Amniotic stem cell (primary cell): ENCODE measurements around the gene YOD1.

Source experiments
- DNase-seq: peaks from one replicate; lab custom pipeline; 2025; lab: John Stamatoyannopoulos, UW

YOD1 gene

DNA sequence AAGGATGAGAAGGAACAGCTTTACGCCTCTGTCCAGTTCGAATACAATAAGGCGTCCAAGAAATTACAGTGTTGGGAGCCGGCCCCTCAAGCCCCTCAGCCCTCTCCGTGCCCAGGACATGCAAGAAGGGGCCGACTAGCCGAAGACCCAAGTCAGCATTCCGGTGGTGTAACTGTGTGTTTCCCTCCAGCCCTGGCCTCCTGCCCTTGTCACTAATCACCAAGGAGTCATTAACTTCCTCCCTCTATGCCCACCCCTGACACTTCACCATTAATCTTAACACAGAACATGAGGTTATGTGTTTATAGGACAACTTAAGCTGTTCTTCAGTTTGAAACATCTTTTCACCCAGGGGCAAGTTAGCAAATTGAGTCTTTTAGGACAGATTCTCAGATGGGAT, 21.2 kb upstream of the YOD1 start:
- no peak for DNase-seq

DNA sequence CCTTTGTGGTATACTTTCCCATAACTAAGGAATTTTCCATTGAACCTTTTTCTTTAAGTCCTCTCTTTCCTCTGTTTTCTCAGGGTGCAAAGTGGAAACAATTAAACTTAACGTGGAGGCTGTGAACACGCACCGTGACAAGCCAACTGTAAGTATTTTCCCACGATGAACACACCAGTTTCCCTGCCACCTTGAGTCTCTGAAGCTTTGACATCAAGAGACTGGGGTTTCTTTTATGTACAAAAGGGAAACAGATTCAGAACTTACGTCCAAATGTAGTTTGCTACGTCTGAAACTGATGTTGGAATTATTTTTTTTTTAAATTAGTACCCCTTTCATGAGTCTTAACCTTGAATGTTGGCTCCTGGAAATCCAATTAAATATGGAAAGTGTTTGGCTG, 20.4 kb upstream of the YOD1 start:
- no peak for DNase-seq

DNA sequence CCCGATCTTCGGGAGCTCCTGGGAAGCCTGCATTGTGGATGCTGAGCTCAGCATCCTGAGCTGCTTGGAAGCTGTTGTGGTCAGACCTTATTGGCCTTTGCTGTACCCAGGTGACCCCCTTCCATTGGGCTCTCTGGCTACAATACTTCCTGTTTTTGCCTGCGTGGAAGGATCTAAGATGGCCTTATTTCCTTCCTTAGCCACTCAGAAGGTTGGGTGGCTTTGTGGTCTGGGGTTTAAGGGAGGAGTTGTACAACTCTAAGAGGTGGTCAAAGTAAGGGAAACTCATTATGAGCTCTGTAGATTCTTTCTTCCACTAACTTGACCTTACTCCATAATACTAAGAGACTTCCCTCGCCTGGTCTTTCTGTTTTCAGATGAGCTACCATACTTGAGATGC, 19.8 kb upstream of the YOD1 start:
- DNase-seq, result no peak

DNA sequence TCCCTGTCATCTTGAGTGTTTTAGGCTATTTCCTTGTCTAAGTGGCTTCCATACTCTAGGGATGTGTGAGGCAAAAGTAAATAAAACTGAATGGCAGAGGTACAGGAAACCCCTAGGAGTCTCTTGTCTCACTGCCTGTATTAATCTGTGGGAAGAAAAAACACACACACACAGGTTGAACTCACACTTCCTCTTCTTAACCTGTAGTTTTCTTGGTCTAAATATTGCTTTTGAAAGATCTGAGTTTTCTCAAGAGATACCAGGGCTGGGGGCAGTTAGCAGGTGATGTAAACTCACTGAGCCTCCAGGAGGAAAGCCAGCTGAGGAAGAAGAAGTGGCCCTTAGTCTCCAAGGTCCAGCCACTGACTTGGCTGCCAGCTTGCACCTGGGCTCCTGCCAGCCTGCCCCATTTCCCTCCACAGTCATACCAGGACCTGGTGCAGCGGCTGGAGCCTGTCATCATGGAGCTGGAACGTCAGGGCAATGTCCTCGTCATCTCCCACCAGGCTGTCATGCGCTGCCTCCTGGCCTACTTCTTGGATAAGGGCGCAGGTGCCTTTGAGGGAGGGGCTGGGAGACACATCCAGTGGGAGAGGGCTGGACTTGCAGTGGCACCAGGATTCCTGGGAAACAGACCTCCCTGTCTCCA, 19.0 kb upstream of the YOD1 start:
- DNase-seq, result no peak

DNA sequence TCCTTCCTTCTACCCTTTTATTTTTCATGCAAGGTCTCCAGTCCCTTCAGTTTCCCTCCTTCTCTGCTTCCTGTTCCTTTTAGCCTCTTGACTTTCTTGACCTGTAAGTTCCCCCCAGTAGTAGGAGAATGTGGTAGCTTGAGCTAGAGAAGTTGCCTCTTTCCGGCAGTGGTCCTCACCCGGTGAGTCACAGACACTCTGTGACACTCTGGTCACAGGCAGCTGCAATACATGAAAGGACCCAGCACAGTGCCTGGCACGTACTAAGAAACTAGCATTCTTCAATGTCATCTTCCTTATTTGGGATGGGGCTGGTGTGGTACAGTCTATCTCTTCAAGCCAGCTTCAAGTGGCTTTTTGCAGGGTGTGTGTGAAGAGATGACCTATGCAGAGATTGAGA, 18.1 kb upstream of the YOD1 start:
- no peak for DNase-seq

DNA sequence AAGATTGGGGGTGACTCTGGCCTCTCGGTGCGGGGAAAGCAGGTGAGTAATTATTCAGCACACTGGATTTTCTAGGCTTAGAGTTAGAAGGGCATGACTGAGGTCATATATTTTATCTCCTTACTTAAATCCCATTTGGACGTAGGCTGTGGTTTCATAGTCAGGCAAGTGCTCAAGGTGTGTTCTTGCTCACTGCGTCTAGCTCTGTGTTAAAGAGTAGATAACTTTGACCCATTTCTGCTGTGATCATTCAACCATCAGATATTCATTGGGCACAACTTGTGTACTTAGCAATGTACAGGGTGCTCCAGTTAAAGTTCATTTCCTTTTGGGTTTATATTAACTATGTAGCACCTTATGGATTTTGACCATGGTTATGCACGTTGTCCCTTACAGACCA, 16.7 kb upstream of the YOD1 start:
- DNase-seq, result no peak

DNA sequence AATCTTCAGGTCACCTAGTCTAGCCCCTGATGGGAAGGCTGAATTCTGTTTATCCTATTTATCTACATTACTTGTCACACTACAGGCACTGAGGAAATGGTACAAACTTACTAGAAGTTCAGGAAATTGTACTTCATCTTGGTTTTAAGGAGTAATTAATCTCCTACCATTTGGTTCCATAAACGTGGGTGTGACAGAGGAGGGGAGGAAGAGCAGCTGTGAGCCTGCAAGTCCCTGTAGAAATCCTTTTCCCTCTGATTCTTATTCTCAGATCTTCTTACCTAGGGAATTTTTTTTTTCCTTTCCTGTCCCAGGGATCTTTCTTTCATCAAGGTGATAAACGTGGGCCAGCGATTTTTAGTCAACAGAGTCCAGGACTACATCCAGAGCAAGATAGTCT, 16.2 kb upstream of the YOD1 start:
- DNase-seq, result no peak

DNA sequence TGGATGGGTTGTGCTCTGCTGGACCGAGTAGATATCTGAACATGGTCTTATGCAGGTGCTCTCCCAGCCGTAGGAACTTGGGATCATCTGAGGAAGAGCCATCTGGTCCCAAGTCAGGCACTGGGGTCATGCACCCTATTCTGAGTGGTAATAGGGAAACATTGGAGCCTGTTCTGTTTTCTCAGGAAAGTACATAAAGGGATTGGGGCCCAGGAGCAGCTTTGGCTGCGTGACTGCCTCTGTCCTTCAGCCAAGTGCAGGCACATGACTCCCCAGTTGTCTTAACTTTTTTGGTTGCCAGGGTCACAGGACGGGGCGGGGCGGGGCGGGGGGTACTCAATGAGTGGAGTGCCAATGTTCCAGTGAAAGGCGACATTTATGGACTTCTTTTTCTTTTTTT, 13.6 kb upstream of the YOD1 start:
- DNase-seq, result no peak

DNA sequence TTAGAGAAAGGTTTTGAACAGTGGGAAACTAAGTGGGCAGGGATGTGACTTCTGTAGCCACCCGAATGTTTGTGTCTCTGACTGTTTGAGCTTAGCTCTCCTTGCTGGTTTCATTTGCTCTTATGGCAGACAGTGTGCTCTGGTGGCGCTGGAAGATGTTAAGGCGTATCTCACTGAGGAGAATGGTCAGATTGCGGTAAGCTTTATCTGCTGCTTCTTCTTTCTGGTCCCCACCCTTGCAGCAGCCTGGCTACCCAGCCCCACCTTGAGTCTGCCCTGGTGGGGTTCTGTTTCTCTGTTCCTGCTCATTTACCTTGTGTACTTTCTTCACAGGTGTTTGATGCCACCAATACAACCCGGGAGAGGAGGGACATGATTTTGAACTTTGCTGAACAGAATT, 12.0 kb upstream of the YOD1 start:
- DNase-seq, result no peak

DNA sequence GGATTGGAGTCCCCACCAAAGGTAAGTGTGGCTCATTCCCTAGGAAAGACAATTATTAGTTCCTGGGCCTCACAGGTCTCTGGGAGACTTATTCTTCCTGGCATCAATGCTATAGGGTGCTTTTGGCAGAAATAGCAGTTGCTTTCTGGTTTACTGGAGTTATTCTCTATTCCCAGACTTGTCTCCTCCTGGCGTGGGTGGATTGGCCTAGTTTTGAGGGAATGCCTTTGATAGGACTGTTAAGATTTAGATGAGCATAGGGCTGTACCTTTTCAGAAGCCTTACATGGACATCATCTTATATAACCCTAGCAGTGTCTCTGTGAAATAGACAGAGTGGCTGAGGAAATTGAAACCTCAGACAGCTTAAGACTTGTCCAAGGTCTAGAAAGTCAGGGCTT, 11.1 kb upstream of the YOD1 start:
- no peak for DNase-seq

DNA sequence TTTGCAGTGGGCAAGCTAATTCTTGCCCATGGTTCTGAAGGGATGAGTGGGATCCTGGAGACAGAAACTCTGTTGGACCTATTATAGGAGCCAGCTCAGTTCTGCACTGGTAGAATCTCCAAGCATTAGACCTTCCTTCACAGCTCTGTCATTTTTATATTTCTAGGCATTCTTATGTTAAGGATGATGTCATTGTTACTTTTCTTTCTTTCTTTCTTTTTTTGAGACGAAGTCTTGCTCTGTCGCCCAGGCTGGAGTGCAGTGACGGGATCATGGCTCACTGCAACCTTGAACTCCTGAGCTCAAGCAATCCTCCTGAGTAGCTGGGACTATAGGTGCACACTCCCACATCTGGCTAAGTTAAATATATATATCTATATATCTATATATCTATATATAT, 9.6 kb upstream of the YOD1 start:
- DNase-seq, result no peak

DNA sequence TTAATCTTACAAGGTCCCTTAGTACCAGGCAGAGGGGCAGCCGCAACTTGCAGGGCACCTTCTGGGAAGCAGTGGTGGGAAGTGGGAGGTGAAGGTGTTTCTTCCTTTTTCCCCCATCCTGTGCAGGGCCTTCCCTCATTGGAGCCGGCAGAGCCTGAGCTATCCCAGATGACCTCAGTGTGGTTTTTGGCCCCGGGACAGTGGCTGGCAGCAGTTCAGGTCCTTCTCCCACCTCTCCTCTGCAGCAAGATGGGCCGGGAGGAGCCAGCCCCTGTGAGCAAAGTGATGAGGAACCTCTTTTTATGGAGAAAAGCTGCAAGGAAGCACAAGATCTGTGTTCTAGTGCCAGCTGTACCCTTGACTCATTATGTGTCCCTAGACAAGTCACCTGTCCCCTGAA, 8.9 kb upstream of the YOD1 start:
- no peak for DNase-seq

DNA sequence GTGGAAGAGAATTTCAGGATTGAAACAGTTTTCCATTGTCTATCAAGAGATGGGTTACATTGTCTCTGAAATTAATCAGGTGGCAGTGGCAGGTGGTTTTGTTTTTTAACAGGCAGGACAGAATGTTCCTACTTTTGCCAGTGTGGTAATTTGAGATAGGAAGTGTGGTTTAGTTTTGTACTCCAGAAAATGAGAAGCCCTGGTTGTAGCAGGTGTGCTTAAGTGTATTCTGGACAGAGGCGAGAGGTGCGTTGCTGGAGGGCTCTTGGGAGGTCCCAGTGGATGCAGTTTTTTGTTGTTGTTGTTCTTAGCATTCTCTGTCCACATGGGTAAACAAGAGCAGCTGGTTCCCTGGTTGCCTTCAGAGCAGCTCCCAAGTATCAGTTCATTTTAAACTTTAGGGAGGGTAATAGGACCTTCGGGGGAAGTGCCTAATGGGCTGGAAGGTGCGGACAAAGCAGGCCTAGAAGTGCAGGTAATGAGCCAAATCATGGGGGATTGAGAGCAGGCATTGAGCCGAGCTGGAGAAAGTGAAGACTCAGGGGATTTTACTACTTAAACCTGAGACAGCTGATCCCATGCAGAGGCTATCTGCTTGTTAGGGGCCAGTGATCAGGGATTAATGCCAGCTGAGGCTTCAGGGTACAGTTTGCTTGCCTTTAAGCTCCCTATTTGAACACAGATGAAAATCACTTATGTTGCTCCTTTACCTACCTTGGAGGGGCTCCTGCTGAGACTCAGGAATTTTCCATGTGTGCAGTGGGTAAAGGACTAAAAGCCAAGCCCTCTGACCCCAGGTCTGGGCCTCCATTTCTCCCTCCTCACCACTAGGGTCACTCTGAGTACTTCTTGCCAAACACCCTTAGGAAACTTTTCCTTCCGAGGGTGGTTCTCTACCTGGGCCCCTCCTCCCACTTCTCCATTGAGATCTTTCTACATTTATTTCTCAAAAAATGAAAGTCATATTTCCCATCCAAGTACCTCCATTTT, 8.2 kb upstream of the YOD1 start:
- DNase-seq, result no peak

DNA sequence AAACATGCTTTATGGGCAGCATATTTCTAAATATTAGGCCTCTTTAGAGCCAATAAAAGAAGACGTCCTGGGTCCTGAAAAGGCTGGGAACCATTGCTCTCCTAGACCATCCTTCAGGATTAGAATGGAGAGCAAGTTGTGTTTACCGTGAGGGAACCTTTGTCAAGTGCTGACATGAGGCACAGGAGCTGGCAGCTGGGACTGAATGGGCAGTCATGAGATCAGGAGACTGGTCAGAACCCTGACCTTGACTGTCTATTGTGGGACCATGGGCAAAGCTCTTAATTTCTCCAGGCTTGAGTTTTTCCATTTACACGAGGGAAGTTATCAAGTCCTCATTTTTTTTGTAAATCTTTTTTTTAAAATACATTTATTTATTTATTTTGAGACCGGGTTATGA, 7.2 kb upstream of the YOD1 start:
- DNase-seq, result no peak

DNA sequence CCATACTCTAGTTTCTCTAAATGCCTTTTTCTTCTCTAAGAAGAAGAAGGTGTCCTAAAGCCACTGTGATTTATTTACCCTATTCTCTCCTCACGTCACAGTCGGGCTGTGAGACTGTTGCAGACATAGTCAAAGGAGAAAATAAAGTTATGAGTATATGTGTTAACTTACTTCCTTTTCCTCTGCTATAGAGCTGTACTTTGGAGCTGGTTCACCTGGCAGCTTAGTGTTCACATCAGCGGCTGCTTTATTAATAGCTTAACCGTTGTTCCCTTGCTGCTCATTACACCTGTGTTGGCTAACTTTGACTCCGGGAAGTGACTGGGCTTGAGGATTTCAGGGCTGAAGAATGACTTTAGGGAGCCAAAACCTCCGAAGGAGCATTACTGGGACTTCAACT, 5.7 kb upstream of the YOD1 start:
- DNase-seq, result no peak

DNA sequence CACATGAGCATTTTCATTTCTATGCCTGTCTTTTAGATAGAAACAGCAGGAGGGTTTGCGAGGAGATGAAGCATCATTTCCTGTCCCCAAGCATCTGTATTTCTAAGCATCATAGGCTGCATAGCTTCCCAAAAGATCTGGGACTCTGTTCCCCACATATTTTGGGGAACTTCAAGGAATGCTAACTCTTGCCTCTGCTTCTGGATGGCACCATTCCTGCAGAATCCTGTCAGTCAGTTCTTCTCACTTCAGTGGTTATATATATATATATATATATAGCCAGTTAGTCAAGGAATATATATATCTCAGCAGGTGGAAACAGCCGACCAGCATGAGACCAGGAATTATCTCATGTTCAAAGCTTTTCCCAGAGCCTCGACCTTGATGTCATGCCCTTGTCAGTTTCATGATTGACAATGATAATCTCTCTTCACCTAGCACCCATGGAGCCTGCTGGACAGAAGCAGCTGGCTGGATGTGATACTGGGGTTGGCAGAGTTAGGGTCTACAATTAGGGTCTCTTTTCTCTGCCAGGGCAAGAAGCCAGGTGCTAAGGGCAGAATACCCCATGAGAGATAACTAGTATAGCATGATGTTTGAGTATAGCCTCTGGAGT, 4.5 kb upstream of the YOD1 start:
- DNase-seq, result no peak

DNA sequence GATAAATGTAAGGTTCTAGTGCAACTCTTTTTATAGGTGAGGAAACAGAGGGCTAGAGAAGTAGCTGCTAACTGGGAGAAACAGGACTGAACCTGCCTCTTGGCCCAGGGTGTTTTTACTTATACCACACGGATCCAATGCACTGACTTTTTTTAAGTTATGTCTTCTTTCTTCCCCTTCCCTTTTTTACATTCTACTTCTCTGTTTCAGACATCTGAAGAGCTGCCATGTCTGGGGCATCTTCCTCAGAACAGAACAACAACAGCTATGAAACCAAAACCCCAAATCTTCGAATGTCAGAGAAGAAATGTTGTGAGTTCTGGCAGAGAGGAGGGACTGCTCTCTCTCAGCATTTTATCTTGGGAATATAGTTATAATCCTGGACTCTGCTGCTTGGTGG, 3.5 kb upstream of the YOD1 start:
- no peak for DNase-seq

DNA sequence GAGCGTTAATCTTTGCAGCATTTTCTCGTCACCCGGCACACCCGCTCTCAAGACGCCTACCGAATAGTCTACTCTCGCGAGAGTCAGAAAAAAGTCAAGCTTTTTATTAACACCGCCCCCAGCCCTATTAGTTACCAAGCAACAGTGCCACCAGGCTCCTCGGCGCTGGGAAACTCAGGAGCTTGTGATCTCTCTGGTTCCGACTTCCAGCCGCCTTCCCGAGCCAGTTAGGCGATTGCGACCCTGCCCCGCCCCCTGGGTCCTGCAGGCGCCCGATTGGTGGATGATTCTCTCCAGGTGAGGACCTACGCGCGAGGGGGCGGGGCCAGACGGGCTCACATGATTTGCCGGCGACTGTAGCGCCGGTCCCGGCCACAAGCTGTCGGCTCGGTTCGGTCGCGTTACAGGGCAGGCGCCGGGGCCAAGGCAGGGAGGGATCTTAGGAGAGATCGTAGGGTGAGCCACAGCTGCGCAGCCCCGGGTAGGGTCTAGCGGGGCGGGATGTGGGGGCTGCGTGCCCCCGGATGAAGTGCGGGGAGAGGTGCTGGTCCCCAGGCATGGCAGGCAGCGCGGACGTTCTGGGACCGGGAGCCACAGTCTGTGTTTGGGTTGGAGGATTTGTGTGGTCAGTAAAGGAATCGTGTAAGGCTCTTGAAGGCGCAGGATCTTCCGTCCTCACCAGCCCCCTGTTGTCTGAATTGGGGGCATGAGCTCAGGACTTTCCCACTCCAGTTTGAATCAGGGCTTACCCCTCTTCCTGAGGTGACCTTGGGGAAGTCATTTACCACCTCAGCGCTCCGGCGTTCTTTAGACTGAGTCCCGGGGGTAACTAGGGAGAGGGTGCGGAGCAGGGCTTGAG, 2.1 kb upstream of the YOD1 start, which contains the start of gene PFKFB2:
Gene PFKFB2 (plus strand): TSS at position 365 of the 859 bp plus-strand sequence. CDS start 1,443 bp downstream, outside the sequence.
- peak; percentile 93 for DNase-seq

DNA sequence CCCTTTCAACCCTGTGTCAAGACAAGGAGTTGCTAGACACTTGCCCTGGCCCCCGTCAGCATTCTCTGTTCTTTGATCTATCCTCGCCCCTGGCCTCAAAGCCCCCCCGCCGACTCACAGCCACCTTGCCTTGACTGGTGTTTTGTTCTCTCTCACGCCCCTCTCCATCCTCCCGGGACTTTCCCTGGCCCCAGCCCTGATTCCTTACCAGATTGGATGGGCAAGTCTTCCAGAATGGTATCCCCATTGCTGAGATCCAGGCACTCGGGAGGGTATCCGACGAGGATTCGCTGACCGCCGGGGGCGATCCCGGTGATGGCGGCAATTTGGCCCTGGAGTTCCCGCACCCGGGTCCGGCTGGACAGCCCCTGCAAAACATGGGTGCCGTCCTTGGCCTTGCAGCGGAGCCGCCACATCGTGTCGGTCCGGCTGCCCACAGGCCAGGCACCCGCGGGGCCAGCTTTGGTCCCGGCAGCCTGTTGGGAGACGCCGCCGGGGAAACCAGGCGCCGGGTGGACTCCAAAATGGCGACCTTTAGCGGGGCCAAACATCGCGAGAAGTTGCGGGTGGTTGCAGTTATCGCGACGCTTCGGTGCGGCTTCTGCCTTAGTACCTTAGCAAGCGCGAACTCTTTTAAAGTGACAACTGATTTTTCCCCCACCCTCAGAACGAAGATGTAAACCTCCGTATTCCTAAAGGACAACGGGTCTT, 373 bp downstream of the YOD1 start:
- peak; percentile 82 for DNase-seq

DNA sequence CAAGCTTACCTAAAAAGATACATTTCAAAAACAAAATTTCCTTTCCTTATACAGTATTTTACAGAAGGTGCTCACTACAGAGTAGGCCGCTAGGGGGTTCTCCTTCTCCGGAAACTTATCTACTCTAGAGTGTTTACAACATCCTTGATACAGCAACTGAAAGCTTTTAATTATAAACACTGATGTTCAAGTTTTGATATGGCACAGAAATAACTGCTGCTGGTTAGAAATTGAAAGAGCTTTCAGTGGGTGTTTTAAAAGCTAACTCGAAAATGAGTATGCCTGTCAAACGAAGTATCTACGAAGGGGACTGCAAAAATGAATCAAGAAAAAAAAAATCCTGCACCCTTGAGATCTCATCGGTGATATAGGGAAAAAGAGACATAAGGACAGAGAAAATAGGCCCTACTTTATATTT, 1.0 kb downstream of the YOD1 start:
- DNase-seq, result peak; percentile 44

DNA sequence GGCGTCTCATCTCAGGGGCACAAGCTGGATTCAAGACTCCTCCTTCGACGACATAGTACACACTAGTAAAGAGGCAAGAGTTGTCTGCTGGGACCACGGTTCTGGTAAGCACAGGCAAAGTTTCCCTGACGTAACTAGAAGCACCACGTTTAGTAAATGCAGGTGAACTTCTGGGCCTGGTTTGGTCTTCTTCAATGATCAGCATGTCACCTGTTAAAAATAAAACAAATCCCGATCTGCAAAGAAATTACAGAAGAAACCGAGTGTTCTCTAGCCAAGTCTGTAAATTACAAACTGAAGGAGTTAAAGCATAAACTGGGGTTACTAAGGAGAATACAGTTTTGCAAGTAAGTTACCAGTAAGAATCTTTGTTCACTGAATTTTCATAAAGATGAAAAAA, 1.5 kb downstream of the YOD1 start:
- DNase-seq, result no peak
